Body of pancreas (tissue), 4 donors: Measurements from ENCODE around the gene QPCTL.

Source experiments
- POLR2A ChIP-seq, 3 donors: fragments of 450-650 bp; IDR thresholded peaks; one replicate each; pipeline ENCODE4 v1.6.1; 2016; ENCODE audit warnings: antibody characterized with exemption in 3 of 3, mild to moderate bottlenecking in 2 of 3
- TF ChIP-seq, protein P1 (sequence below), 7 experiments: fragments of 450-650 bp in 4 of 7; fragments of 200-600 bp in 3 of 7; sonication (generic) in 3 of 7; IDR thresholded peaks; one replicate each; pipeline ENCODE4 v1.5.1; 2016 to 2019; ENCODE audit warnings: antibody characterized with exemption in 7 of 7

DNA sequence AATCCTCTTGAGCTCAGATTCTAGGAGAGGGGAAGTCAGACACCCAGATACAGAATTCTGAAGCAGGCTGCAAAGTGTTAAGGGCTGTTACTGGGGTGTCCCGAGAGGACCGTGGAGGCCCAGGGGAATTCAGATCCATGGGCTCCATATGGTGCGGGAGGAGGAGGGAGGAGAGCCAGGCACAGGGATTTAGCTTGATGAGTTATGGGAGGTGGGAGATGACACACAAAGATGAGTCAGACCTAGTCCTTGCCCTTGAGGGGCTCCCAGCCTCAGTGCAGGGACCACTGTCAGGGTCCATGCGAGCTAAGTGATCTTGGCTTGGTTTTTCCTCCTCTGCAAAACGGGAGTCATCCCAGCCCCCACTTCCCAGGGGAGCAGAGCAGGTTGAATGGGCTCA lies 38.8 kb upstream of the QPCTL start:
- TF ChIP-seq, protein P1, sequence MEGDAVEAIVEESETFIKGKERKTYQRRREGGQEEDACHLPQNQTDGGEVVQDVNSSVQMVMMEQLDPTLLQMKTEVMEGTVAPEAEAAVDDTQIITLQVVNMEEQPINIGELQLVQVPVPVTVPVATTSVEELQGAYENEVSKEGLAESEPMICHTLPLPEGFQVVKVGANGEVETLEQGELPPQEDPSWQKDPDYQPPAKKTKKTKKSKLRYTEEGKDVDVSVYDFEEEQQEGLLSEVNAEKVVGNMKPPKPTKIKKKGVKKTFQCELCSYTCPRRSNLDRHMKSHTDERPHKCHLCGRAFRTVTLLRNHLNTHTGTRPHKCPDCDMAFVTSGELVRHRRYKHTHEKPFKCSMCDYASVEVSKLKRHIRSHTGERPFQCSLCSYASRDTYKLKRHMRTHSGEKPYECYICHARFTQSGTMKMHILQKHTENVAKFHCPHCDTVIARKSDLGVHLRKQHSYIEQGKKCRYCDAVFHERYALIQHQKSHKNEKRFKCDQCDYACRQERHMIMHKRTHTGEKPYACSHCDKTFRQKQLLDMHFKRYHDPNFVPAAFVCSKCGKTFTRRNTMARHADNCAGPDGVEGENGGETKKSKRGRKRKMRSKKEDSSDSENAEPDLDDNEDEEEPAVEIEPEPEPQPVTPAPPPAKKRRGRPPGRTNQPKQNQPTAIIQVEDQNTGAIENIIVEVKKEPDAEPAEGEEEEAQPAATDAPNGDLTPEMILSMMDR (IDR thresholded peaks at IDR 0.05), result no peak
- no peak for TF ChIP-seq POLR2A (IDR thresholded peaks at IDR 0.05)
